ENCODE results near the gene TBCD.

The TBCD gene

DNA sequence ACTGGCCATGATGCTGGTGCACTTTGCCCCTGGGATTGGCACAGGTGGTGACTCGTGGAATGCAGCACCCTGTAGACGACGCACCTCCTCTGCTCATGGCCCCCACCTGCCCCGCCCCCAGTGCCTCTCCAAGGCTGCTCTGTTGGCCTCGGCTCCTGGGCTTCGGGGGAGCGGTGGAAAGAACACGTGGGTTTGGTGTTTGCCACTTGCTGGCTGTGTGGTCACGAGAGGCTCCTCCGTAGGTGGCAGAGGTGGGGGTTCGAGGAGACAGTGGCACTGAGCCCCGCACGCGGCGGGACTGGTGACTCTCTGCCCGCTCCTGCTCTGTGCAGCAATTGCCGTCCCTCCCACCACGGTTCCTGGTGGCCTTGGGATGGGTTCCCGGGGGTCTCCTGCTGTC, 170.8 kb downstream of the TBCD start:
- no peak for DNase-seq (ENCODE audit: extremely low read depth, low read depth)
- TF ChIP-seq CTCF (IDR thresholded peaks at IDR 0.05; ENCODE audit: low read depth, low read length): no peak

GRCh38 chr17:82923366-82924113, 171.7 kb downstream of the TBCD start:
- no peak for DNase-seq (ENCODE audit: extremely low read depth, low read depth)
- TF ChIP-seq CTCF (IDR thresholded peaks at IDR 0.05; ENCODE audit: low read depth, low read length): no peak

DNA sequence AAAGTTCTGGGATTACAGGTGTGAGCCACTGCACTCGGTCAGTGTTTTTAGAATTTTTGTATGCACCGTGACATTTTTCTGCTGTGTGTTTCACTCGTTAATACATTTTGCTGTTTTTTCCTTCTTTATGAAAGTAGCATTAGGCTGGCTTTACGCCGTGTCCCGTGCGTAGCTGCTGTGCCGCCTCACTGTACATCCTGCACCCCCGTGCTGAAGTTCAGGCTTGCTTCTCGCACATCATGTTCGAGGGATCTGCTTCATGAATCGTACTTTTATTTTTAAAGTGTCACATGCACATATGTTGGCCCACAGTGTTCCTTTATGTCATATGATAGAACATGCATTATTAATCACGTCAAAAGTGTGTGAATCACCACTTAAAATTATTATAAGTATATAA, 172.3 kb downstream of the TBCD start:
- DNase-seq (ENCODE audit: extremely low read depth, low read depth): no peak
- TF ChIP-seq CTCF (IDR thresholded peaks at IDR 0.05; ENCODE audit: low read depth, low read length): no peak

DNA sequence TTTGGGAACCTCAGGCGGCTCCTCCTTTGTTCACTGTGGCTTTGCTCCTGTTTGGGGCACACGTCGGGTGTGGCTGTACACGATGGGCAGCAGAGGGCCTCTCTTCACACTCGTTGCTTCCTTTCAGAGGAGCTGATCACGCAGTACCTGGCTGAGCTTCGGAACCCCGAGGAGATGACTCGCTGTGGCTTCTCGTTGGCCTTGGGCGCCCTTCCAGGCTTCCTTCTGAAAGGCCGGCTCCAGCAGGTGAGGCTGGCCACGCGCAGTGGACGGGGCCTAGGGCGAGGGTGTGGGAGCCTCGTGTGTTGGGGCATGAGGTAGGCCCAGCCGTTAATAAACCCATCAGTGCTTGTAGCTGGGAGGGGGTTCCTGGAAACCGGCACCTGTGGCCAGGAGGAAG, 172.9 kb downstream of the TBCD start:
- no peak for TF ChIP-seq CTCF (IDR thresholded peaks at IDR 0.05; ENCODE audit: low read depth, low read length)
- DNase-seq (ENCODE audit: extremely low read depth, low read depth): no peak

DNA sequence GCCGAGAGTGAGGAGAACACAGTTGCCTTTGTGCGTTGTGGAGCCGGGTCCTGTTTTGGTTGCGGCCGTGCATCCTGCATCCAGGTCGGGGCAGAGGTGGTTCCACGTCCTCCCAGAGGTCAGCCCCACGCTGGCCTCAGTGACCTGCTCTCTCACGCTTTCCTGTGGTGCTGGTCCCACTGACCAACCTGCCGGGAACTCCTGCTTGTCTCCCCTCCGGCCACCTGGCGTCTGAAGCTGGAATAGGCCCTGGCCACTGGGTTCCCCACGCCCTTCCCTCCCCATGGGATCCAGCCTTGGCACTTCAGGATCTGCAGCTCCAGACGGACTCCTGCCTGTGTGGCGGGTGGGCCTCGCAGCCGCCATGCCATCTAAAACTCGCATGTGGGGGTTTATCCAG, 173.5 kb downstream of the TBCD start:
- DNase-seq (ENCODE audit: extremely low read depth, low read depth): no peak
- no peak for TF ChIP-seq CTCF (IDR thresholded peaks at IDR 0.05; ENCODE audit: low read depth, low read length)

- DNase-seq (ENCODE audit: extremely low read depth, low read depth): no peak
- TF ChIP-seq CTCF (IDR thresholded peaks at IDR 0.05; ENCODE audit: low read depth, low read length): no peak
Observed at GRCh38 chr17:82926081-82926480, 174.2 kb downstream of the TBCD start.

DNA sequence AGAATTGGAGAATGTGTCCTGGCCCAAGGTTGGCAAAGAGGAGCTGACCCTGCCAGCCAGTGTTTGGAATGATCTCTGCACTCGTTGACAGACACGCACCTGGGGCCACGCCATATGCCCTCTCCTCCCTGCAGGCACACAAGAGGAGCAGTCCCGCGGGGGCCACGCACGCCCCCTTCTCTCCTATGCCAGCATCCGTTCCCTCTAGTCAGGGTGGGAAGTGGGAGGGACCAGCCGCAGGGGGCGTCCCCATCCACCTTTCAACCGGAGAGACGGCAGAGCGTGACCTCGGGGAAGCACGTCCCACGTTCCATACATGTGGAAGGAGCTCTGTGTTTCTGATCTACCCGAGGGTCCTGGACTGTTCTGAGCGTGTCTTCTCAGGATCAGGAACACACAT, 174.9 kb downstream of the TBCD start:
- DNase-seq (ENCODE audit: extremely low read depth, low read depth): no peak
- TF ChIP-seq CTCF (IDR thresholded peaks at IDR 0.05; ENCODE audit: low read depth, low read length): no peak

All from AG09319 (cell line).